GM06990 (cell line): ENCODE measurements around the gene SSBP2.
"Not testable (repeated sequence)": the region's sequence is repeated elsewhere in the genome, so short reads cannot be mapped to it uniquely, and the experiment has no call there.

Experiments
- DNase-seq: peaks from one replicate; pipeline ENCODE4 v3.0.0-alpha.2; 2011; ENCODE audit not compliant: insufficient read length; ENCODE audit errors: extremely low read depth
- H3K27me3 ChIP-seq: replicated peaks from 2 replicates; pipeline ENCODE4 v1.6.0; 2011; ENCODE audit warnings: low read length; ENCODE audit not compliant: control insufficient read depth, insufficient read depth
- H3K36me3 ChIP-seq: 2 replicates; pipeline ENCODE4 v1.5.1; 2011; ENCODE audit warnings: low read length; ENCODE audit not compliant: control insufficient read depth, insufficient read depth
- H3K4me3 ChIP-seq: replicated peaks from 2 replicates; pipeline ENCODE4 v1.5.1; 2011; ENCODE audit warnings: low read depth, mild to moderate bottlenecking, control low read depth, low read length
- TF ChIP-seq, protein P1 (sequence below): IDR thresholded peaks from 2 replicates; pipeline ENCODE4 v1.5.1; 2011; ENCODE audit warnings: low read length, control low read depth, mild to moderate bottlenecking, inconsistent platforms; ENCODE audit not compliant: insufficient read depth, poor library complexity, severe bottlenecking

The SSBP2 gene

DNA sequence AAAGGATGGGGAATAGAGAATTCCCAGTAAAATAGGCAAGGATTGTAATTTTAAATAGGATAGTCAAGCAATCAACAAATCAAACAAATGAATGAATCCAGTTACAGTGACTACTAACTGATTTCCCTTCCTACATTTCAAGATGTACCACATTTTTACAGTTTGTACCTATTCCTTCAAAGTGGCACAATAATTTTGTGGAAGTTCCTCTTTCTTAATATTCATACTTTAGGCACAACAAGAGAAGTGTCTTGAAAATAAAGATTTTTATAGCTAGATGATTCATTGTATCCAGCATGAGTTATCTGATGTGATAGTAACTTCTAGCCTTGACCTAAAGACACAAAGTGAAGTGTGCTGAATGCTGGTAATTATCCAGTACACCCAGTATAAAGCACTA, 234.8 kb downstream of the SSBP2 start:
- H3K36me3 ChIP-seq: no peaks in the 10 kb centered on the region
- TF ChIP-seq, protein P1, sequence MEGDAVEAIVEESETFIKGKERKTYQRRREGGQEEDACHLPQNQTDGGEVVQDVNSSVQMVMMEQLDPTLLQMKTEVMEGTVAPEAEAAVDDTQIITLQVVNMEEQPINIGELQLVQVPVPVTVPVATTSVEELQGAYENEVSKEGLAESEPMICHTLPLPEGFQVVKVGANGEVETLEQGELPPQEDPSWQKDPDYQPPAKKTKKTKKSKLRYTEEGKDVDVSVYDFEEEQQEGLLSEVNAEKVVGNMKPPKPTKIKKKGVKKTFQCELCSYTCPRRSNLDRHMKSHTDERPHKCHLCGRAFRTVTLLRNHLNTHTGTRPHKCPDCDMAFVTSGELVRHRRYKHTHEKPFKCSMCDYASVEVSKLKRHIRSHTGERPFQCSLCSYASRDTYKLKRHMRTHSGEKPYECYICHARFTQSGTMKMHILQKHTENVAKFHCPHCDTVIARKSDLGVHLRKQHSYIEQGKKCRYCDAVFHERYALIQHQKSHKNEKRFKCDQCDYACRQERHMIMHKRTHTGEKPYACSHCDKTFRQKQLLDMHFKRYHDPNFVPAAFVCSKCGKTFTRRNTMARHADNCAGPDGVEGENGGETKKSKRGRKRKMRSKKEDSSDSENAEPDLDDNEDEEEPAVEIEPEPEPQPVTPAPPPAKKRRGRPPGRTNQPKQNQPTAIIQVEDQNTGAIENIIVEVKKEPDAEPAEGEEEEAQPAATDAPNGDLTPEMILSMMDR: no peak
- no peaks in the 10 kb centered on the region for H3K27me3 ChIP-seq
- H3K4me3 ChIP-seq: no peak overlapping the region
- no peak for DNase-seq

DNA sequence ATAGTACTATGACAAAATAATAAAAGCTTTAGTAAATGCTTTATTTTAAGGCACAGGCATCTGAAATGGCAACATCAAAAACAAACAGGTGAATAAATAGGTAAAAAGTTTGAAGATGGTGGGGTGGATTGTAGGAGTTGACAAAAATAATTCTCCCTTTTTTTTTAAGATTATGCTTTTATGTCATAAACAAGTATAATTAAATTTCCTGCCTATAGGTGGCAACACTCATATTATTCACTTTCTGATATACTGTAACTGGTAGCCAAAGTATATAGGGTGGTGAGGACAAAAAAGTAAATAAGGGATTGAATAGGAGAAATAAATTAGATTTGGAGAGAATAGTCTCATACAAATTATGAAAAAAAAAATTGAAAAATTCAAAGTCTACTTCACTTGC, 236.9 kb downstream of the SSBP2 start:
- no peaks in the 10 kb centered on the region for H3K27me3 ChIP-seq
- H3K36me3 ChIP-seq: no peaks in the 10 kb centered on the region
- no peak for DNase-seq
- H3K4me3 ChIP-seq: no peak overlapping the region
- TF ChIP-seq, protein P1: peak; percentile 15

DNA sequence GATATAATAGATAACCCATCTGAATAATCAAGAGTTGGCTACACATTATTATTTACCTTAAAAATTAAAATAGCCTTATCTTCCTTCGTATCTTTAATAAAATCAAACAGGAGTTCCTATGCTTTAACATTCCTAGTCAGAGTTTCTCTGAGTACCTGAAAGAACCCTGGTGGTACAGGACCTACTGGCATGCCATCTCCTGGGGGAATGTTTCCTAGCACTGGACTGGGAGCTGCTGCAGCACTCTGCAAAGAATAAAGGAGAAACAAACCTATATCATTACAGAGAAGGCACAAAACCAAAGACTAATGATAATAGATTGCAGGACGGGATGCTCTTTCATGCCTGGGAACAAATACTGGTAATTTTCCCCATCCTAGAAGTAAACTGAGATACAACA, 237.4 kb downstream of the SSBP2 start:
- H3K27me3 ChIP-seq: no peaks in the 10 kb centered on the region
- TF ChIP-seq, protein P1: no peak
- H3K36me3 ChIP-seq: no peaks in the 10 kb centered on the region
- no peak overlapping the region for H3K4me3 ChIP-seq
- no peak for DNase-seq

DNA sequence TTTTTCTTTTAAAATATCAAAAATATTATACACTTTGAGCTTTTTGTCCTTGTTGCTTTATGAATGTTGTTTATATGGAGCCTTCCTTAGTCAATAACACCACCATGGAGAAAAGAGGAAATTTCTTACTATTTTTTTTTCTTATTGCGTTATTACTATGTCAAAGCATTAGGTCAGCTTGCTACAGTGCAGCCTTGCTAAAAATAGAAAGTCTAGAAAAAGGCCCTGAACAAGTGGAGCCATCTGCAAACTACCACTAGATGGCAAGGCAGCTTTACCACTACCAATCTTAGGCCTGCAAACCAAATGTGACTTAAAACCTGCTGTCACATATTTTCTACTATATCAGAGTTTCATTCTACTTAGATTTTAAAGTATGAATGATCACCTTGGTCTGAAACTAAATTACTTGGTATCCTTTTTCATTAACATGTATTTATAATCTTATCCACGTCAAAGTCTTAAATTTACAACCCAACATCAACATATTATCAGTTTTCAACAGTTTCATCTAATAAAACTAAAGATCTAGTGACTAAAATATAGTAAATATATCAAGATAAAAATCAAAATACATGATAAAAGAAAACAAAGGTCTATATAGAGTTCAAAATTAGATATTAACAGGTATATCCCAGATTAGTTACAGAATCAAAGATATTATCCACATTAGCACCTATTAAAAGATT, 243.9 kb downstream of the SSBP2 start:
- Histone ChIP-seq H3K4me3 (no peak overlapping the region), H3K27me3 (no peaks in the 10 kb centered on the region), H3K36me3 (no peaks in the 10 kb centered on the region)
- TF ChIP-seq, protein P1: peak; percentile 89
- DNase-seq: peak; percentile 60

DNA sequence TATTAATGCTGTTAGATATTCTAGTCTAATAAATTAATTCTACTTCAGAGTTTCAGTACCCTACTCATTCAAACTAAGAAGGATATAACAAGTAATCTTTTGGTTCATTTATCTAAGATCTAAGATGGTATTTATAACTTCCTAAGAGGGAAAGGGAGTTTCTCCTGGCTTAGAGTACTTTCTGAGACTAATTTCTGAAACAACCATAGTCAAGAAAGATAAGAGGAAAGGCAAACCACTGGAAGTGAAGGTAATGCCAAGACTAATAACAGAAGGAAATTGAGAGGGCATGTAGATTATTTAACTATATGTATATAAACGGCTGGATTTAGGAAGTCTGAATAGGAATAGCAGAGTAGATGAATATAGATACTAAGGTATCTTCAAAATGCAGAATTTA, 244.5 kb downstream of the SSBP2 start:
- H3K4me3 ChIP-seq: no peak overlapping the region
- H3K36me3 ChIP-seq: no peaks in the 10 kb centered on the region
- DNase-seq: no peak
- TF ChIP-seq, protein P1: no peak
- H3K27me3 ChIP-seq: no peaks in the 10 kb centered on the region

DNA sequence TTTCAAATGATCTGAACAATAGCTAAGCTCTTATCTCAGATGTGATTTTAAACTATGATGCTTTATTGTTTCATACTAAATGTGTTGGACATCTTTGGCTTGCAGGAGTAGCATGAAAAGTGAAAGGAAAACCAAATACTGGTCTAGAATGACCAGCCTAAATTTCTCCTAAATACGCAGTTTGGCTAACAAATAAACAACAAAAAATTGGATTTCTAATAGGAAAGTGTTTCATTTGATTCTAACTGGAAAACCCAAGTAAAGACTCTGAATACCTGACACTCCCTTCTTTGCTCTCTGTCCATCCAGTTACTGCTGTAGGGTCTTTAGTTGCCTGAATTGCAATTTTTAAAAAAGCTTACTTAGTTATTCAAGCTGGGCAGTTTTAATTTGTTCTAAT, 245.2 kb downstream of the SSBP2 start:
- DNase-seq: no peak
- Histone ChIP-seq H3K36me3 (no peaks in the 10 kb centered on the region), H3K4me3 (no peak overlapping the region), H3K27me3 (no peaks in the 10 kb centered on the region)
- TF ChIP-seq, protein P1: no peak

DNA sequence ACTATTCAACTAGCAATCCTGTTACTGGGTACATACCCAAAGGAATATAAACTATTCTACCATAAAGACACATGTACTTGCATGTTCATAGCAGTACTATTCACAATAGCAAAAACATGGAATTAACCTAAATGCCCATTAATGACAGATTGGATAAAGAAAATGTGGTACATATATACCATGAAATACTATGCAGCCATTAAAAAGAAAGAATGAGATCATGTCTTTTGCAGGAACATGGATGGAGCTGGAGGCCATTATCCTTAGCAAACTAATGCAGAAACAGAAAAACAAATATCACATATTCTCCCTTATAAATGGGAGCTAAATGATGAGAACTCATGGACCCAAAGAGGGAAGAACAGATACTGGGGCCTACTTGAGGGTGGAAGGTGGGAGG, 247.3 kb downstream of the SSBP2 start:
- not testable (repeated sequence) for DNase-seq, H3K27me3 ChIP-seq, H3K4me3 ChIP-seq, H3K36me3 ChIP-seq
